ENCODE results near the gene TP53RK. TPM values are rescaled to one million over a fixed set of nuclear protein-coding genes. Genes with fewer than 3 reads are reported as not detected.

Gene TP53RK
- total RNA-seq, 4 donors from 2014 or later, result 12.4 to 26.7 (median 18.3) TPM

GRCh38 chr20:46673394-46674252 lies 15.6 kb downstream of the TP53RK start:
- WGBS, 2 donors (ENCODE audit: low coverage in 1 of 2), result 78 to 83% methylated on average over 5 to 11 of the region's 11 CpGs
- H3K27me3 ChIP-seq, result no peaks in the 10 kb centered on the region
- no peaks in the 10 kb centered on the region for H3K4me1 ChIP-seq
- intact Hi-C loops (cut with DNase I; ENCODE audit: low total_unique reads) (loop anchor here (10.0 kb wide), 1 partner anchor 621 kb away; no protein-coding TSS in a partner anchor), in situ Hi-C loops (cut with MboI; ENCODE audit: low pct_ligation_motif_present in 1 of 4, low pct_unique_long_range_greater_than_20kb in 1 of 4, low sequenced_read_pairs in 3 of 4) (loop anchor here in 1 of 4 donors (10.0 kb wide), 1 partner anchor 149 kb away; no protein-coding TSS in a partner anchor)
- H3K36me3 ChIP-seq, result no peaks in the 10 kb centered on the region
- H3K27ac ChIP-seq, result no peak overlapping the region
- no peak overlapping the region for H3K4me3 ChIP-seq
- no peak for TF ChIP-seq POLR2A (IDR thresholded peaks at IDR 0.05)
- no peak for TF ChIP-seq POLR2AphosphoS5 (IDR thresholded peaks at IDR 0.05)
- no peak for TF ChIP-seq EP300 (IDR thresholded peaks at IDR 0.05; ENCODE audit: low read depth)
- no peak for TF ChIP-seq CTCF (IDR thresholded peaks at IDR 0.05)
- no peaks in the 10 kb centered on the region for H3K9me3 ChIP-seq
- DNase-seq, result no peak

GRCh38 chr20:46672543-46673148 lies 16.6 kb downstream of the TP53RK start:
- in situ Hi-C loops (cut with MboI; ENCODE audit: low pct_ligation_motif_present in 1 of 4, low pct_unique_long_range_greater_than_20kb in 1 of 4, low sequenced_read_pairs in 3 of 4), result loop anchor here in 1 of 4 donors (10.0 kb wide), 1 partner anchor 148 kb away; no protein-coding TSS in a partner anchor
- 88% methylated on average over 5 of the region's 5 CpGs; no CpG with 5 or more reads in 1 of the 2 donors for WGBS, 2 donors (ENCODE audit: low coverage in 1 of 2)

GRCh38 chr20:46671866-46672542 lies 17.2 kb downstream of the TP53RK start:
- 100% methylated on average over 1 to 3 of the region's 3 CpGs for WGBS, 2 donors (ENCODE audit: low coverage in 1 of 2)
- no peak overlapping the region for H3K4me3 ChIP-seq
- intact Hi-C loops (cut with DNase I; ENCODE audit: low total_unique reads), result loop anchor here (10.0 kb wide), 1 partner anchor 623 kb away; no protein-coding TSS in a partner anchor

More at GRCh38 chr20:46672543-46673148, 16.6 kb downstream of the TP53RK start:
- TF ChIP-seq EP300 (IDR thresholded peaks at IDR 0.05; ENCODE audit: low read depth) (no peak), POLR2A (IDR thresholded peaks at IDR 0.05) (no peak), CTCF (IDR thresholded peaks at IDR 0.05) (no peak), POLR2AphosphoS5 (IDR thresholded peaks at IDR 0.05) (no peak)
- H3K9me3 ChIP-seq, result no peaks in the 10 kb centered on the region
- intact Hi-C loops (cut with DNase I; ENCODE audit: low total_unique reads), result loop anchor here (10.0 kb wide), 1 partner anchor 622 kb away; no protein-coding TSS in a partner anchor
- H3K36me3 ChIP-seq, result no peaks in the 10 kb centered on the region
- no peak for DNase-seq
- H3K27me3 ChIP-seq, result no peaks in the 10 kb centered on the region
- H3K27ac ChIP-seq, result no peak overlapping the region
- no peaks in the 10 kb centered on the region for H3K4me1 ChIP-seq
- H3K4me3 ChIP-seq, result no peak overlapping the region

More at GRCh38 chr20:46671866-46672542, 17.2 kb downstream of the TP53RK start:
- H3K4me1 ChIP-seq, result no peaks in the 10 kb centered on the region
- in situ Hi-C loops (cut with MboI; ENCODE audit: low pct_ligation_motif_present in 1 of 4, low pct_unique_long_range_greater_than_20kb in 1 of 4, low sequenced_read_pairs in 3 of 4), result loop anchor here in 1 of 4 donors (10.0 kb wide), 1 partner anchor 147 kb away; no protein-coding TSS in a partner anchor
- DNase-seq, result no peak
- no peaks in the 10 kb centered on the region for H3K36me3 ChIP-seq
- H3K27ac ChIP-seq, result no peak overlapping the region
- no peaks in the 10 kb centered on the region for H3K27me3 ChIP-seq
- no peaks in the 10 kb centered on the region for H3K9me3 ChIP-seq
- TF ChIP-seq POLR2AphosphoS5 (IDR thresholded peaks at IDR 0.05), result no peak
- TF ChIP-seq CTCF (IDR thresholded peaks at IDR 0.05), result no peak
- no peak for TF ChIP-seq EP300 (IDR thresholded peaks at IDR 0.05; ENCODE audit: low read depth)
- no peak for TF ChIP-seq POLR2A (IDR thresholded peaks at IDR 0.05)

All from transverse colon (tissue), 4 donors.